ENCODE data around the gene LSM3.

LSM3 gene

GRCh38 chr3:14178247-14179113, at the start of gene LSM3, which contains the start of gene XPC:
Gene LSM3, plus strand, starts transcription at chr3:14178817. Its CDS starts 44 bp downstream, at chr3:14178861.
Gene XPC, minus strand, starts transcription at chr3:14178601. Its CDS starts 33 bp downstream, at chr3:14178568.
- no peak for TF ChIP-seq CTCF (IDR thresholded peaks at IDR 0.05; ENCODE audit: low read length)
- no peak for TF ChIP-seq EZH2 (IDR thresholded peaks at IDR 0.05; ENCODE audit: borderline replicate concordance, low read length)
- peak within 1 kb of the TSS; percentile 89 for H3K4me3 ChIP-seq (ENCODE audit: low read depth, low read length, poor library complexity, severe bottlenecking)
- peaks cover 37% of the 10 kb centered on the region for H3K79me2 ChIP-seq (ENCODE audit: insufficient read depth, low read length)
- no peaks in the 10 kb centered on the region for H3K27me3 ChIP-seq (ENCODE audit: insufficient read depth, low read length)
- H3K4me2 ChIP-seq (ENCODE audit: low read length), result peak within 1 kb of the TSS; percentile 89
- no peaks in the 10 kb centered on the region for H3K9me2 ChIP-seq (ENCODE audit: low read depth, low read length)
- H4K20me1 ChIP-seq (ENCODE audit: insufficient read depth, low read length), result no peaks in the 10 kb centered on the region
- H2AFZ ChIP-seq (ENCODE audit: low read length), result 0 out of 2 replicates have a peak within 1 kb of the TSS, but pooled peaks have one; percentile 3
- peak within 1 kb of the TSS; percentile 95 for H3K9ac ChIP-seq (ENCODE audit: low read length)
- peaks cover 47% of the 10 kb centered on the region for H3K4me1 ChIP-seq (ENCODE audit: insufficient read depth, low read length, severe bottlenecking)
- peaks cover 26% of the 10 kb centered on the region for H3K36me3 ChIP-seq (ENCODE audit: insufficient read depth, low read length)
- H3F3A ChIP-seq (ENCODE audit: insufficient read depth, low read length), result no peaks in the 10 kb centered on the region
- peak within 1 kb of the TSS; percentile 23 for H3K27ac ChIP-seq (ENCODE audit: low read depth, low read length, poor library complexity, severe bottlenecking)
- no peaks in the 10 kb centered on the region for H3K9me3 ChIP-seq (ENCODE audit: low read length)

- Histone ChIP-seq H3K36me3 (ENCODE audit: insufficient read depth, low read length) (peaks cover 50% of the 10 kb centered on the region), H2AFZ (ENCODE audit: low read length) (no peak overlapping the region), H3K9ac (ENCODE audit: low read length) (no peak overlapping the region), H3K9me2 (ENCODE audit: low read depth, low read length) (no peaks in the 10 kb centered on the region), H3K79me2 (ENCODE audit: insufficient read depth, low read length) (no peaks in the 10 kb centered on the region), H3F3A (ENCODE audit: insufficient read depth, low read length) (no peaks in the 10 kb centered on the region), H3K4me1 (ENCODE audit: insufficient read depth, low read length, severe bottlenecking) (peaks cover 14% of the 10 kb centered on the region), H3K4me3 (ENCODE audit: low read depth, low read length, poor library complexity, severe bottlenecking) (no peak overlapping the region), H3K4me2 (ENCODE audit: low read length) (no peak overlapping the region), H3K9me3 (ENCODE audit: low read length) (no peaks in the 10 kb centered on the region), H3K27ac (ENCODE audit: low read depth, low read length, poor library complexity, severe bottlenecking) (no peak overlapping the region), H3K27me3 (ENCODE audit: insufficient read depth, low read length) (no peaks in the 10 kb centered on the region), H4K20me1 (ENCODE audit: insufficient read depth, low read length) (no peaks in the 10 kb centered on the region)
- TF ChIP-seq EZH2 (IDR thresholded peaks at IDR 0.05; ENCODE audit: borderline replicate concordance, low read length) (no peak), CTCF (IDR thresholded peaks at IDR 0.05; ENCODE audit: low read length) (no peak)
These were observed 49.3 kb upstream of the LSM3 start for GRCh38 chr3:14129296-14129695.

- H3K9ac ChIP-seq (ENCODE audit: low read length), result no peak overlapping the region
These were observed 48.4 kb upstream of the LSM3 start for GRCh38 chr3:14130230-14130629.

More at GRCh38 chr3:14130230-14130629, 48.4 kb upstream of the LSM3 start:
- H3K27me3 ChIP-seq (ENCODE audit: insufficient read depth, low read length), result no peaks in the 10 kb centered on the region
- H3K36me3 ChIP-seq (ENCODE audit: insufficient read depth, low read length), result peaks cover 56% of the 10 kb centered on the region
- no peaks in the 10 kb centered on the region for H3K79me2 ChIP-seq (ENCODE audit: insufficient read depth, low read length)
- H3K4me1 ChIP-seq (ENCODE audit: insufficient read depth, low read length, severe bottlenecking), result peaks cover 14% of the 10 kb centered on the region
- no peak overlapping the region for H3K27ac ChIP-seq (ENCODE audit: low read depth, low read length, poor library complexity, severe bottlenecking)
- H3K9me3 ChIP-seq (ENCODE audit: low read length), result no peaks in the 10 kb centered on the region
- H3K4me3 ChIP-seq (ENCODE audit: low read depth, low read length, poor library complexity, severe bottlenecking), result no peak overlapping the region
- TF ChIP-seq CTCF (IDR thresholded peaks at IDR 0.05; ENCODE audit: low read length) (no peak), EZH2 (IDR thresholded peaks at IDR 0.05; ENCODE audit: borderline replicate concordance, low read length) (no peak)
- no peaks in the 10 kb centered on the region for H4K20me1 ChIP-seq (ENCODE audit: insufficient read depth, low read length)
- H3K4me2 ChIP-seq (ENCODE audit: low read length), result no peak overlapping the region
- no peaks in the 10 kb centered on the region for H3K9me2 ChIP-seq (ENCODE audit: low read depth, low read length)
- no peaks in the 10 kb centered on the region for H3F3A ChIP-seq (ENCODE audit: insufficient read depth, low read length)
- no peak overlapping the region for H2AFZ ChIP-seq (ENCODE audit: low read length)

Measured in OCI-LY1 (cell line).